Mesendoderm (in vitro differentiated cells): ENCODE data around the gene ELF1.

Experiments used
- DNase-seq: peaks from one replicate; pipeline ENCODE4 v3.0.0; 2013
- H2AK5ac ChIP-seq: 2 replicates; pipeline ENCODE4 v1.6.1; 2013; ENCODE audit warnings: low read length, inconsistent platforms
- H2BK120ac ChIP-seq: 2 replicates; pipeline ENCODE4 v1.6.1; 2013; ENCODE audit warnings: low read depth, mild to moderate bottlenecking, low read length, moderate library complexity, mixed read lengths
- H2BK15ac ChIP-seq: replicated peaks from 2 replicates; pipeline ENCODE4 v1.6.1; 2013; ENCODE audit warnings: low read depth, mild to moderate bottlenecking, moderate library complexity
- H2BK5ac ChIP-seq: 2 replicates; pipeline ENCODE4 v1.6.1; 2013; ENCODE audit warnings: low read length, inconsistent platforms
- H3K18ac ChIP-seq: 2 replicates; pipeline ENCODE4 v1.6.1; 2013; ENCODE audit warnings: mild to moderate bottlenecking, low read length, mixed read lengths
- H3K23ac ChIP-seq: one replicate; pipeline ENCODE4 v1.6.1; 2013; ENCODE audit warnings: low read length
- H3K27ac ChIP-seq: 2 replicates; pipeline ENCODE4 v1.5.1; 2013; ENCODE audit warnings: low read depth, mild to moderate bottlenecking, inconsistent platforms, low read length, moderate library complexity
- H3K27me3 ChIP-seq: 2 replicates; pipeline ENCODE4 v1.6.1; 2013; ENCODE audit warnings: low read length, control low read depth, mild to moderate bottlenecking, inconsistent platforms; ENCODE audit not compliant: insufficient read depth, poor library complexity
- H3K36me3 ChIP-seq: 2 replicates; pipeline ENCODE4 v1.6.1; 2013; ENCODE audit warnings: low read length, inconsistent platforms; ENCODE audit not compliant: control insufficient read depth, insufficient read depth
- H3K4ac ChIP-seq: one replicate; pipeline ENCODE4 v1.6.1; 2013; ENCODE audit warnings: low read depth, mild to moderate bottlenecking, low read length, moderate library complexity
- H3K4me1 ChIP-seq: 2 replicates; pipeline ENCODE4 v1.6.1; 2013; ENCODE audit warnings: low read depth, low read length, inconsistent platforms; ENCODE audit not compliant: control insufficient read depth
- H3K4me2 ChIP-seq: 2 replicates; pipeline ENCODE4 v1.6.1; 2013; ENCODE audit warnings: low read length
- H3K4me3 ChIP-seq: 2 replicates; pipeline ENCODE4 v1.5.1; 2013; ENCODE audit warnings: mild to moderate bottlenecking, low read length
- H3K56ac ChIP-seq: one replicate; pipeline ENCODE4 v1.6.1; 2013; ENCODE audit warnings: low read length
- H3K79me1 ChIP-seq: 2 replicates; pipeline ENCODE4 v1.6.1; 2013; ENCODE audit warnings: low read length, inconsistent platforms
- H3K79me2 ChIP-seq: 2 replicates; pipeline ENCODE4 v1.6.1; 2013; ENCODE audit warnings: mild to moderate bottlenecking, low read length; ENCODE audit not compliant: control insufficient read depth, insufficient read depth
- H3K9ac ChIP-seq: 2 replicates; pipeline ENCODE4 v1.6.1; 2013; ENCODE audit warnings: low read length, inconsistent platforms
- H4K5ac ChIP-seq: one replicate; pipeline ENCODE4 v1.6.1; 2013; ENCODE audit warnings: low read length
- H4K8ac ChIP-seq: one replicate; pipeline ENCODE4 v1.6.1; 2013; ENCODE audit warnings: low read depth, mild to moderate bottlenecking, control low read depth, low read length, moderate library complexity
- WGBS: extraction: QIAGEN DNeasy Blood & Tissue Kit; methylation state at CpG from one replicate; pipeline ENCODE4 v1.1.7; 2013; ENCODE audit warnings: low lambda C conversion rate, missing lambda C conversion rate; ENCODE audit not compliant: insufficient coverage; ENCODE audit errors: extremely low coverage; 5-methylcytosine and 5-hydroxymethylcytosine counted together

ELF1 gene

GRCh38 chr13:41017159-41017558, 2.0 kb downstream of the ELF1 start:
- Histone ChIP-seq H3K79me2 (no peaks in the 10 kb centered on the region), H3K4me2 (no peak overlapping the region), H3K4me3 (no peak overlapping the region), H2BK15ac (no peak overlapping the region), H3K27ac (no peak overlapping the region), H3K79me1 (no peaks in the 10 kb centered on the region), H3K27me3 (no peaks in the 10 kb centered on the region), H4K5ac (no peak overlapping the region), H3K23ac (no peak overlapping the region), H3K36me3 (no peaks in the 10 kb centered on the region), H2AK5ac (no peak overlapping the region), H3K4ac (no peak overlapping the region), H3K18ac (no peak overlapping the region), H2BK5ac (no peak overlapping the region), H4K8ac (no peak overlapping the region), H3K56ac (no peak overlapping the region), H3K9ac (no peak overlapping the region), H3K4me1 (peaks cover 2% of the 10 kb centered on the region), H2BK120ac (no peak overlapping the region)
- no CpG with 5 or more reads among the region's 2 CpGs for WGBS
- DNase-seq: no peak

- Histone ChIP-seq H3K4ac (no peak overlapping the region), H3K36me3 (no peaks in the 10 kb centered on the region), H2AK5ac (no peak overlapping the region), H2BK120ac (no peak overlapping the region), H3K23ac (no peak overlapping the region), H2BK15ac (no peak overlapping the region), H3K4me3 (no peak overlapping the region), H3K27me3 (no peaks in the 10 kb centered on the region), H4K8ac (no peak overlapping the region), H3K27ac (no peak overlapping the region), H4K5ac (no peak overlapping the region), H3K18ac (no peak overlapping the region), H3K79me1 (no peaks in the 10 kb centered on the region), H3K4me2 (no peak overlapping the region), H3K79me2 (no peaks in the 10 kb centered on the region), H2BK5ac (no peak overlapping the region), H3K4me1 (peaks cover 2% of the 10 kb centered on the region), H3K56ac (no peak overlapping the region), H3K9ac (no peak overlapping the region)
- no peak for DNase-seq
- WGBS: no CpG with 5 or more reads among the region's 6 CpGs
These were observed 3.2 kb downstream of the ELF1 start for GRCh38 chr13:41015920-41016319.

- Histone ChIP-seq H3K27ac (no peak overlapping the region), H2BK120ac (no peak overlapping the region), H4K5ac (no peak overlapping the region), H3K23ac (no peak overlapping the region), H3K36me3 (no peaks in the 10 kb centered on the region), H3K4me1 (no peaks in the 10 kb centered on the region), H2BK15ac (no peak overlapping the region), H2AK5ac (no peak overlapping the region), H3K27me3 (no peaks in the 10 kb centered on the region), H4K8ac (no peak overlapping the region), H3K79me2 (no peaks in the 10 kb centered on the region), H3K56ac (no peak overlapping the region), H3K9ac (no peak overlapping the region), H2BK5ac (no peak overlapping the region), H3K18ac (no peak overlapping the region), H3K4me3 (no peak overlapping the region), H3K4me2 (no peak overlapping the region), H3K4ac (no peak overlapping the region), H3K79me1 (no peaks in the 10 kb centered on the region)
- no CpG with 5 or more reads among the region's 2 CpGs for whole genome bisulfite sequencing
- DNase-seq: no peak
These were observed 5.3 kb downstream of the ELF1 start for GRCh38 chr13:41013835-41014234.

GRCh38 chr13:41012536-41012935, 6.6 kb downstream of the ELF1 start:
- no peak overlapping the region for H3K18ac ChIP-seq

GRCh38 chr13:41011382-41011956, 7.6 kb downstream of the ELF1 start:
- no CpG with 5 or more reads among the region's 4 CpGs for WGBS
- DNase-seq: no peak
- Histone ChIP-seq H3K4me1 (no peaks in the 10 kb centered on the region), H3K4me2 (no peak overlapping the region), H3K18ac (no peak overlapping the region), H3K56ac (no peak overlapping the region), H3K27ac (no peak overlapping the region), H2BK5ac (no peak overlapping the region), H2AK5ac (no peak overlapping the region), H3K4ac (no peak overlapping the region), H3K36me3 (no peaks in the 10 kb centered on the region), H3K23ac (no peak overlapping the region), H2BK15ac (no peak overlapping the region), H4K8ac (no peak overlapping the region), H4K5ac (no peak overlapping the region), H3K27me3 (no peaks in the 10 kb centered on the region), H3K79me2 (no peaks in the 10 kb centered on the region), H3K79me1 (no peaks in the 10 kb centered on the region), H3K9ac (no peak overlapping the region), H2BK120ac (no peak overlapping the region), H3K4me3 (no peak overlapping the region)

More at GRCh38 chr13:41012536-41012935, 6.6 kb downstream of the ELF1 start:
- Histone ChIP-seq H3K56ac (no peak overlapping the region), H4K8ac (no peak overlapping the region), H3K79me1 (no peaks in the 10 kb centered on the region), H3K36me3 (no peaks in the 10 kb centered on the region), H3K79me2 (no peaks in the 10 kb centered on the region), H3K4ac (no peak overlapping the region), H3K4me2 (no peak overlapping the region), H3K4me1 (no peaks in the 10 kb centered on the region), H3K23ac (no peak overlapping the region), H3K27ac (no peak overlapping the region), H2BK120ac (no peak overlapping the region), H2BK5ac (no peak overlapping the region), H2AK5ac (no peak overlapping the region), H3K9ac (no peak overlapping the region), H3K27me3 (no peaks in the 10 kb centered on the region), H4K5ac (no peak overlapping the region), H2BK15ac (no peak overlapping the region), H3K4me3 (no peak overlapping the region)
- no peak for DNase-seq
- no CpG with 5 or more reads among the region's 2 CpGs for WGBS

- Histone ChIP-seq H3K4me2 (no peak overlapping the region), H2AK5ac (no peak overlapping the region), H2BK120ac (no peak overlapping the region), H3K9ac (no peak overlapping the region), H3K79me1 (no peaks in the 10 kb centered on the region), H4K5ac (no peak overlapping the region), H4K8ac (no peak overlapping the region), H3K27me3 (no peaks in the 10 kb centered on the region), H3K4me1 (no peaks in the 10 kb centered on the region), H3K23ac (no peak overlapping the region), H3K18ac (no peak overlapping the region), H3K27ac (no peak overlapping the region), H3K4me3 (no peak overlapping the region), H3K56ac (no peak overlapping the region), H2BK15ac (no peak overlapping the region), H3K36me3 (no peaks in the 10 kb centered on the region), H3K79me2 (no peaks in the 10 kb centered on the region), H2BK5ac (no peak overlapping the region), H3K4ac (no peak overlapping the region)
- WGBS: no CpG with 5 or more reads among the region's 2 CpGs
- no peak for DNase-seq
These were observed 10.7 kb downstream of the ELF1 start for GRCh38 chr13:41008349-41008980.
